GM21825 (cell line): ENCODE results near the gene GIGYF2.

Source experiments
- ATAC-seq: cut with Tn5 transposase; IDR thresholded peaks from one replicate; pipeline ENCODE4 v1.9.1; 2021; ENCODE audit warnings: mild to moderate bottlenecking, moderate library complexity; ENCODE audit not compliant: unreplicated experiment

The GIGYF2 gene

GRCh38 chr2:232888839-232889529, 191.9 kb downstream of the GIGYF2 start:
- no peak for ATAC-seq

GRCh38 chr2:232889876-232890401, 192.8 kb downstream of the GIGYF2 start:
- ATAC-seq, result no peak

GRCh38 chr2:232890536-232890895, 193.4 kb downstream of the GIGYF2 start:
- no peak for ATAC-seq

GRCh38 chr2:232890896-232891601, 193.9 kb downstream of the GIGYF2 start:
- no peak for ATAC-seq

GRCh38 chr2:232891621-232892071, 194.5 kb downstream of the GIGYF2 start:
- ATAC-seq, result no peak

- no peak for ATAC-seq
Measured at GRCh38 chr2:232892221-232892620, 195.1 kb downstream of the GIGYF2 start.

GRCh38 chr2:232892843-232893242, 195.7 kb downstream of the GIGYF2 start:
- ATAC-seq, result no peak

- no peak for ATAC-seq
Measured at GRCh38 chr2:232893834-232894233, 196.7 kb downstream of the GIGYF2 start.

GRCh38 chr2:232894251-232894650, 197.1 kb downstream of the GIGYF2 start:
- ATAC-seq, result no peak

- ATAC-seq, result no peak
Measured at GRCh38 chr2:232894746-232895145, 197.6 kb downstream of the GIGYF2 start.

- no peak for ATAC-seq
Measured at GRCh38 chr2:232896111-232896510, 199.0 kb downstream of the GIGYF2 start.

GRCh38 chr2:232896720-232897597, 199.8 kb downstream of the GIGYF2 start:
- no peak for ATAC-seq

GRCh38 chr2:232897598-232898408, 200.7 kb downstream of the GIGYF2 start:
- ATAC-seq, result no peak

- no peak for ATAC-seq
Measured at GRCh38 chr2:232898592-232899543, 201.7 kb downstream of the GIGYF2 start.

- no peak for ATAC-seq
Measured at GRCh38 chr2:232900811-232901735, 203.9 kb downstream of the GIGYF2 start.

- no peak for ATAC-seq
Measured at GRCh38 chr2:232901736-232902578, 204.8 kb downstream of the GIGYF2 start.

GRCh38 chr2:232903989-232904388, 206.9 kb downstream of the GIGYF2 start:
- no peak for ATAC-seq
